GM19043 (cell line): Measurements from ENCODE around the gene FARS2.
"Not testable (repeated sequence)": the region's sequence is repeated elsewhere in the genome, so short reads cannot be mapped to it uniquely, and the experiment has no call there.

Experiments used
- ATAC-seq: cut with Tn5 transposase; IDR thresholded peaks from one replicate; pipeline ENCODE4 v1.9.1; 2021; ENCODE audit warnings: low read depth; ENCODE audit not compliant: unreplicated experiment

Gene FARS2

DNA sequence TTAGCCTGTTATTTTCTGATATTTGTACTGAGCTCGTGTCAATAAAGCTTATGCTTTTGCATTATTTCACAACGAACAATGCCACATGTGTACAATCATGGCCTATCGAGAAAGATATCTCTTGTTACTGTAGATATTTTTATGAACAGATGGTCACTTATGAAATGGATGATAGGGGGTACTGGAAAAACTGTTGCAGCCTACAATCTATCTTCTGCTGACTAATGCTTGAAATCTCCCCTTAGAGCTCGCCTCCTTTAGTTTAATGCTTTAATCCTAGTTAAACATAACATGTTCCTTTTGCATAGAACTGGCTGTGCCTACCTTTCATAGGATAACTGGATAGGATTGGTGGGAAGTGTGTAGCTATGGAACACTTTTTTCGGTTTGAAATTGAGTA, 296.2 kb downstream of the FARS2 start:
- ATAC-seq = no peak

DNA sequence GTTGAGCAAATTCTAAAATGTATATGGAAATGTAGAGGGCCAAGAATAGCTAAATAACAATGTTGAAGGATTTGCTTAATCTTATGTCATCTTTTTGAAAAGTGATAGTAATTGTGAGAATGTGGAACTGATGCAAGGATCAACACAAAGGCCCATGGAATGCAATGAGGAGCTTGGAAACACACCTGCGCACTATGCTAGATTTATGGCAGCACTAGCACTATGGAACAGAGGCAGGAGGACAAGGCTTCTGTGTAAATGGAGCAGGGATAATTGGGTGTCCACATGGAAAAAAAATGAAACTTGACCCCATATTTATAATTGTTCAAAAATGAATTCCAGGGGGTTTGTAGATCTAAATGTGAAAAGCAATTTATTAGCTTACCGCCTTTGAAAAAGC, 298.3 kb downstream of the FARS2 start:
- ATAC-seq = no peak

DNA sequence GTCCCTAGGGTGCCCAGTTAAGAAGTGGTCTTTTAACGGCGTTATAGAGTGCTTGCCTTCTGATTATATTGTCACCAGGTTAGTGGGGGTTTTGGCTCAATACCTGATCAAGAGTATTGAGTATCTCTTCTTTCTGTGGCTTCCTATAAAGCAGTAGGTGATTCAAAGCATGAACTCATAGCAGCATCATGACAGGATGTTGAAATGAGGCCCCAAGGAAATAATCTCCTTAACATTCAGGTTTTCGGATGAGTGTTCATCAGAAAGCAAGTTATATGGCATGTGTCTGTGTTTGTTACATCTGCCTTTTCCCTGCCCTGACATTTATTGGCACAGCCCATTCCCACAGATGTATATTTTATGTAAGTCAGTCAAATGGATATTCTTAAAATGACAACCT, 301.0 kb downstream of the FARS2 start:
- ATAC-seq = no peak

DNA sequence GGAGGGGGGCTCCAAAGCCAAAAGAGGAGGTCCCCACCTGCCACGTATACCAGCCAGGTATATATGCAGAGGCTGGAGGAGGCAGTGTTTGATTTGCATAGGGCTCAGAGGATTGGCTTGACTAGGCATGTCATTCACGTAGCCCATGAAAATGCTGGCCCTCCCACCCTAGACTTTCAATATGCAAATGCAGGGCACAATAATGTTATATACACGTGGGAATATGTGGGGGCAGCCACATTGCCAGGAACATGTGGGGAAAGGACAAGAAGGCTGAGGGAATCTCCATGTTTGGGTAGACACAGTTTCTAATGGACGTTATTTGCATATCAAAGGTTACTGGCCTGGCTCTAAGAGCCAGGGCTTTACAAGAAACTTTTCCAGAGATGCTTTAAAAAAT, 301.8 kb downstream of the FARS2 start:
- ATAC-seq = no peak

DNA sequence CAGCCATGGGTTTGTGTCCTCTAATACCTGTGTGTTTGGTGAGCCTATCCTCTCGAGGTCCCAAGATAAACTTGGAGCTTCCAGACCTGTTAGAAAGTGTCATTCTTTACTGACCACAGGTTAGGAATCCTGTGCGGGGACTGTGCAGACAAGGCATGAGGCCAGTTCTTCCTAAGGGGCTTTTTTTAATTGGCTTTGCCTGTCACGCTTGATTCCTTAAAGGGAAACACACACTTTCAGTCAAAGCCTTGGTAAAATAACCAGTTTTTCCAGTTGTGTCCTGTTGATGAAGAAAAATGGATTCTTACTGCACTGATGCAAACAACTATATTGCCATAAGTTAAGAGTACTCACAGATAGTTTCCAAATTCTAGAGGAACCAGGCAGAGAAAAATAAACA, 303.4 kb downstream of the FARS2 start:
- ATAC-seq = not testable (repeated sequence)

DNA sequence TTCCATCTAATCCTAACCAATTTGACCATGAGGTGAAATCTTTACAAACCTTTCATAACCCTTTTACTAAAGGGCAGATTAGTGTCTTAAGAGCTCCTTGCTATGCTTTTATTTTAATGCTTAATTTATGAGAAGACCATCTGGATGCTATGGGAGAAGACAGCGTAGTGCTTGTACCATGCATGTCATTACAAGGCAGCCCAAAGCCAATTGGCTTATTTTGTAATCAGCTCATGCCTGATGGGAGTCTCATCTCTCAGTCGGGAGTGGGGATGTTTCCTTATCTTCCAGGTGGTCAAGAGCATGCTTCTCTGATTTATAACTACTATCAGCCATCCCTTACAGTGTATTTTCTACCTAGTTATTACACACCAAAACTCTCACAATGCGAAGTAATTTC, 304.7 kb downstream of the FARS2 start:
- no peak for ATAC-seq

DNA sequence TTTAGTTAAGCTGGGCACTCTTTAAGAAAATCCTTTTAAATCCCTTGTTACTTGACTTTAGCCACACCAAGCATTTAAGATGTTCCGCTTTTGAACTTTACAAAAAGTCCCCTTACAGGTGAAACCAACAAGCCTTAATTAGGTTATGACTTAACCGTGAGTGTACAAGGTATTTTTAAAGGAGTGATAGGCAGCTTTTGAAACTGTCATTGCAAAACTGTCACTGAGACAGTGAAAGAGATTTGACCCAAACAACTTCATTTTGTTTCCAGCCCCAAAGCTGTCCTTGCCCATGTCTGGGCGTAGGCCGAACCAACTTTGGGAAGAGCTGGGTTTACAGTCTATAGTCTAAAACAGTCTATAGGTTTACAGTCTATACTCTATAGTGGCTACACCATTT, 305.4 kb downstream of the FARS2 start:
- peak; percentile 39 for ATAC-seq

DNA sequence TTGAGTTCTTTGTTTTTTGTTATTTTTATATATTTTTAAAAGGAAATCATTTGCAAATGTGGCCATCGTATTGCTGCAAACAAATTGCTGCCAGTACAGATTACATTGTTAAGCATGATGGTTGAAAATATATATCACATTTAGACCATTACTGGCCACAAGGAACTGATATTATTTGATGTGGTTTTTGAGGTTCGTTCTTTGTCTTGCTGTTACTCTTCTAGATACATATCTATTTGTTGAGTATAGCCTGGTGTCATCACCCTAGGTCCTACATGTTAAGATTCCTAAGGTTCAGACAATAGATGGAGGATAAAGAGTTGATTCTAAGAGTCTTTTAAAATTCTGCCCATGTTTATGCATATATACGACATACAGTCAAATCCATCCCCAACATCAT, 306.0 kb downstream of the FARS2 start:
- ATAC-seq = no peak

DNA sequence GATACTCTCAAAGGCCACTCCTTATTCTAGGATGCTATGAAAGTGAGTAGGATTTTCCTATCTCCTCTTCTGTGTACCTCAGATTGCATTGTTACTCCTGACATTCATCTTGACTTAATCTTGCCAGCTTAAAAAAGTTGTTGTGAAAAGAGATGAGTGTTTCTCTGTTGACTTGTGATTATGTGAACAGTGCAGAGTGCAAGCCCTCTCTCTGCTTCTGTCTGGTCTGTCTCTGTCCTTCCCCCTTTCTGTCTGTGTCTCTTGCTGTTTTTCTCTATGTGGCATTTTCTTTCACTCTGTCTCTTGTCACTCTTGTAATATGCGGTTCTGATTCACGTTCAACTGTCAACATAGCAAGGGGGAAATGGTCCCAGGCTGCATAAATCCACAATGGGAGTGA, 306.6 kb downstream of the FARS2 start:
- no peak for ATAC-seq

DNA sequence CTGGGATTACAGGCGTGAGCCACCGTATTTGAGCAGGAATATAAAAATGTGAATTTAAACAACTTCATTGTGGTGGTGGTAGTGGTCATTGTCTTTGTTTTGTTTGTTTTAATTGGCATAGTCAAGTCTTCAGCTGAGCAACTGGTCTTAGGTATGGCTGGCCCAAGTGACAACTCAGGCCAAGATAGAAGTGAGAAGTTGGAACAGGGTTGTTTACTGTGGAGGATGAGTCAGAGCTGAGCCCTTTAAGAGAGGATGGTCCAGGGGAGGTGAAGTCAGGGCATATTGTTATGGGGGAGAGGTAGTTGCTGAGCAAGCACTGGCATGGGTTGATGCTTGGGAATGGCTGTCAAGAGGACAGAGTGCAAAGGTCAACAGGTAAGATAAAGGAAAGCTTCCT, 308.2 kb downstream of the FARS2 start:
- no peak for ATAC-seq

DNA sequence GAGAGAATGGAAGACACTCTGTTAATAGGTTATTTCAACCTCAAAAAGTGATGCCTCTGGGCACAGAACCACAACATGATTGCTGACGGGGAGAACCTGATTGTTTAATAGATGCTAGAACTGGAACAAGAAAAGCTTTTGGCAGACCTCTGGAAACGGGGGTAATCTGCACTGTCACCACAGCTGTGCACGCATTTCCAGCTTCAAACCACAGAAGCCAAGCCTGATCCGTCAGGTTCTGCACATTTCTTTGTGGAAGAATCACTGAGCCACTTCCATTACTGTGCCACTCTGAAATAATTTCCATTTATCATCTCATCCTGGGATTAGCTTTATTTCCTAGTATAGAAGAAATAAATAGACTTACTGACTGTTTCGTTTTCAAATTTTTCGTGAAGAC, 309.3 kb downstream of the FARS2 start:
- ATAC-seq = no peak

DNA sequence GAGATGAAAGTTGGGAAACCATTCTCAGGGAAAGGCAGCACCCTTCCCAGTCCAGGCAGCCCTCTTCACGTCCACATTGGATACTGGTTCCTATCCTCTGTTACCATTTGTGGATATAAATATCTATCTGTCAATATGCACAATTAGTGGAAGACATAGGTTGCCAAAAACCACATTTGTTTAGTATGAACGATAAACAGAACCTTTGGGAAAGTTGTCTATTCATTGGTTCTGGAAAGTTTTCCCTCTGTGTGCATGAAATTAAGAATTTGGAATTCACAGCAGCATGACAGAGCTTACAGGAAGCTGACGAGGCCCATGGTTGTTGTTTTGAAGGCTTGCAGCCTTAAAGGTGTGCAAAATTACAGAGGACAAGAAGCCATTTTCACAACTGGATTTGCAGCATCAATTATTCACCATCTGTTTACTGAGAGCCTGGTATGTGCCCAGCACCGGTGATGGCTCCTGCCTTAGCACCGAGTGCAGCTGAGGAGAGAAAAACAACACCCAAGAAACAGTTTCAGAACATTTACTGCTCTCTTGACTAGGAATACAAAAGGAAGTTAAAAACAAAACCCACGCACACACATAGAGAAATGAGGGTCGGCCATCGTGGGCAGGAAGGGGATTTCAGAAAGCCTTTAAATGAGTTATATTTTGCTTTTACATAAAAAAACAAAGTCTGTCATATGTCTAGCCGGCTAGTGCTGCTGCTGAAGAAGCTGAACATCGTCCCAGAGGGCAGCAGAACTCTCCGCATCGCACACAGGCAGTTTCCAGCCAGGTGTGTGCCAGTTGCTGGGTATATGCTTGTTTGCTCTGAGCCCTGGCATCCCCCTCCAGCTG, 319.6 kb downstream of the FARS2 start:
- ATAC-seq = no peak

DNA sequence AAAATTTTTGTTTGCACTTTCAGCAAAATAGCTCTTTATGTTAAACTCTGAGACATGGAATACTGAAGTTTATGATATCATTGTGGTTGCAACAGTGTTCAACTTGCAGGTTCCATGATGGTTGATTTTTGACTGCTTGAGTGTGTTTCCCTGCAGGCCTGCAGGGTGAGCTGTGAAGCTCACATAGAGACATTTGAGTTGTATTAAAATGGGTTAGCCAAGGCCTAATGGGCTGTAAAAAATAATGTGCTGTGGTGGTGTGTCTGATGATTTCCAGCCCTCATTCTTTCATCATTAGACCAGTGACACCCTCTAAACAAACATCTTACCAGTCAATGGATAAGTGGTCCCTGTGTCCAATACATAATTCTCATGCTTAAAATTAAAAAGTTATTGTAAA, 321.4 kb downstream of the FARS2 start:
- no peak for ATAC-seq

DNA sequence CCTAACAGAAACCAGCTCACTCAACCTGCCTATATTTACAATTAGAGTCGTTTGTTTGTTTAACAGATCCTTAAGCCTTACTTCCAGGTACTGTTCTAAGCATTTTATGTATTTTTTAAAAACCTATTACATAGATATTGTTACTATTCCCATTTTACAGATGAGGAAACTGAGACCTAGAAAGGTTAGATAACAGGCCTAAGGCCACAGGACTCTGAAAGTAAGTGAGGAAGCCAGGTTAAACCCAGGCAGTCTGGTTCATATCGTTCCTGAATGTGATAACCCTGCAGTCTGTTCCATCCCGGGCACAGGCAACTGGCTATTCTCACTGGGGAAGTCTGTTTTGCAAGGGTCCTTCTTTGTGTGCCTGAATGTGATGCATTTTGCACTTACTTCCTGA, 322.2 kb downstream of the FARS2 start:
- ATAC-seq = no peak

DNA sequence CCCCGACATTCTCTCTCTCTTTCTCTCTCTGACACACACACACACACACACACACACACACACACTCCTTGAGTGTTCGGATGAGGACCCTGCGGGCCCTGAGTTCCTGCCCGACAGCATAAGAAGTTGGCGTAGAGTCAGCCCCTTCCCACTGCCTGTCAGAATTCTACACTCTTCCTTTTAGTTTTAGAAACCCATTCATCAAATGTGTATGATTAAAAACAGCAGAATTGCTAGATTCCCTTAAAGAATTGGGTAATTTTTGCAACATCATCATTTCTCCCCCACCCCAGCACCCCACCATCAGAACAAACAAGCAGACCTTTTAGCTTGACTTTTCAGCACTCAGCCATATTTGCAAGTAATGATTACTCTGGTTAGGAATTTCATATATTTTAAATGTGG, 322.8 kb downstream of the FARS2 start:
- ATAC-seq = no peak

DNA sequence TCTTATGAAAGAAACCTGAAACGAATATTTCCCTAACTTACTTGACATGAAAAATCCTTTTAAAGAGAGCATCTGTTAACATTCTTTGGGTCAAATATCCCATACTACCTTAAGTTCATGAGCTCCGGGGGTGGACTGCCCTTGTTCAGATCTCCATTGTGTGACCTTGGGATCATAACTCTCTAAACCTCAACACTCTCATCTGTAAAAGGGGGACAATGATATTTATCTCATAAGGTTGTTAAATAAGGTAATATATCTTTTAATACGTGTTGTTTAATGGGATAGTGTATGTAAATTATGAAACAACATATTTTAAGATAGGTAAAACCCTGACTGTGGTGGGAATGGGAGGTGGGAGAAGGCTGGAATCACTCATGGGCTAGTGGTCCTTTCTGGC, 326.3 kb downstream of the FARS2 start:
- ATAC-seq = no peak

DNA sequence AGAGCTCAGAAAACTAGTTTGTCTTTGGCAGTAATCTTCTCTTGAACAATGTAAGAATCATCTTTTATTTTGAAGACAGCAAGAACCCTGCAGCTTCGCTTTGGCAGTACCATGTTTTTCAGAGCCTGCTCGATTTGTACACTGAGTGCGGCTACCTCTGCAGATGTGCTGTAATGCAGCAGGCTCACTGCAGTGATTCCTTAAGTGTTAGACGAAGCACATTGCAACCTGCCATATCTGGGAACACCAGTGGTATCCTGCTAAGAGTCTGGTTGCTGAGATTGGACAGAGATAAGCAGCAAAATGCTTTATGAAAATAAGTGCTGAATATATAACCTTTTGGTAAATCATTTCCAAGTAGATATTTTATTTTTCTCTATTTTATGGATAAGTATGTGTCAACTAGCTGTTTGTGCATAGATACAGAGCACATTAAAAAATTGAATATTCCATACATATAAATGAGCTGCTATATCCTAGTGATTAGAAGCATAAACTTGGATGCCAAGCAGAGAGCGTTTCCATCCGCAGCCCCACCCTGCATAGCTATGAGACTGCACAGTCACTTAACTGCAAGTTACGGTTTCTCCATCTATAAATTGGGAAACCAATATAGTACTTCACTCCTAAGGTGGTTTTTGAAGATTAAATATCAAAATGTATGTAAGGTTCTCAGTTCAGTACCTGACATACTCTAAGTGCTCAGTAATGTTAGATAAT, 328.3 kb downstream of the FARS2 start:
- no peak for ATAC-seq

DNA sequence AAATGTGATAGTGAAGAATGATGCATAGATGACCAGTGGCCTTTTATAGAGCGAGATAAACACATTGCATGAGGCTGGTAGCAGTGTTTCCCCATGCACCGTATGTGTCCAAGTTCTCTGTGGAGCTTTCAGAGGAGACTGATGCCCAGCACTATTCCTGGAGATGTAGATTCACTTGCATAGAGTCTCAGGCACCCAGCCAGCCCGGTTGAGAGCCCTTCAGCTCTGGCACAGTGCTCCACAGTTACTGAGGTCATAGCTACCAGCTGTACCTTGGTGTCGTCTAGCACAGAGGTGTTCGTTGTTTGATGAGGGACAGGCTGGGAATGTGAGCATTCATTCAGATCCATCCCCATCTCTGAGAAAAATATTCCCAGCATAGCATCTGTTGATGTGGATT, 328.9 kb downstream of the FARS2 start:
- ATAC-seq = no peak

DNA sequence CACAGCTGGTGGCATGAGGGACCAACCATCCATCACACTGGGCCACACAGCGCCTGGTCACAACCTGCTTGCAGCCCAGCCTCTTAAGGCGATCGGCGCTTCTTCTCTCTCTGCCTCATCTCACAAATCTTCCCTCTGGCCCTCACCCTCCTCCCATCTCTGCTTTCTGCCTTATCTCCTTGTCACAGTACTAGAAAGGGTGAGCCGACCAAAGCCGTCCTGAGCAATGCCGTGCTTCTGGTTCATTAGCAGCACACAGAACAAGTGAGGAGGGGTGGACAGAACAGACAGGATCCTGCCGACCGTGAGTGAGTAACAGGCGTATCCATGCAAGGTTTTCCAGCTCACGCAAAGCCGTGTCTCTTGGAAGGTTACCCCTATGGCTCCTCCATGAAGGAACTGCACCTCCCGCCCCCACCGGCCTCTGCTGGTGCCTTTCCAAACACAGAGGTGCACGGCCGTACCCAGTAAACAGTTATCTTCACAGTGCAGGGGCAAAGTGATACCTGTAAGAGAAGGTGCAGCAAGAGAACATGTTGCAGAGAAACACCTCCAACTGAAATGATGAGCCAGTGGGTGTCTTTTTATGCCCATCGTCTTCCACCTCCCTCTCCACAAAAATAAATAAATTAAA, 331.7 kb downstream of the FARS2 start:
- ATAC-seq = no peak

DNA sequence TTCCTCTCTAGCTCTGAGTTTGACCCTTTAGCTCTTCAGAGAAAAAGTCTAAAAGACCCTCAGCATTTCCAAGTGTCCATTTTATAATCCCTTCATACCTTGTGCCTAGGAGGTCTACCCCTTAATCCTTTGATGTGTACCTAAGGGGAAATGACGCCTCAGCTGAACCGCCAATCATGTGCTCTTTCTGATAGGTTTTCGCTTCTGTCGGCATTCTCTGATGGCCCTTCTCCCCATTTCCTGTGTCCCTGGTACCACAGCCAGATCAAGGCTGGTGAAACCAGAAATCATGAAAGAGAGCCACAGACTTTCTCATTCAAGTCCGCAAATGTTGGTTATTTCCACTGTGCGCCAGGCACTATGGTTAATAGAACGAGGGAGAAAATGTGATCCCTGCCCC, 333.9 kb downstream of the FARS2 start:
- ATAC-seq = no peak

DNA sequence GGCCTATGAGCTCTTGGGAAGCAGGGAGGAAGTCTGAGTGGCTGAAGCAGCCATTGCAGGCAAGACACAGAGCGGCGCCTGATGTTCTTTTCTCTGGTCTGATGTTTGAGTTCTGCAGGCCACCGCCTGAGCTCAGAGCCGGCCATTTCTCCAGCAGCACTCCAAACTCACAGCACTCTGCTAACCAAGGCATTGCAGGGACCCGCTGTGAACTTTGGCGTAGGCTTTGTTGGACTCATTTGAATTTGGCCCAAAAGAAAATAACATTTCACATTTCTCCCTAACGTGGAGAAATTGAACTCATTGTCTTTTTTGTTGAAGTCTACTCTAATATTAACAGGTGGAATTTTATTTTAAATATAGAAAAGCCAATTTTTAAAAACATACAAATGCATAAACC, 336.1 kb downstream of the FARS2 start:
- ATAC-seq = no peak

DNA sequence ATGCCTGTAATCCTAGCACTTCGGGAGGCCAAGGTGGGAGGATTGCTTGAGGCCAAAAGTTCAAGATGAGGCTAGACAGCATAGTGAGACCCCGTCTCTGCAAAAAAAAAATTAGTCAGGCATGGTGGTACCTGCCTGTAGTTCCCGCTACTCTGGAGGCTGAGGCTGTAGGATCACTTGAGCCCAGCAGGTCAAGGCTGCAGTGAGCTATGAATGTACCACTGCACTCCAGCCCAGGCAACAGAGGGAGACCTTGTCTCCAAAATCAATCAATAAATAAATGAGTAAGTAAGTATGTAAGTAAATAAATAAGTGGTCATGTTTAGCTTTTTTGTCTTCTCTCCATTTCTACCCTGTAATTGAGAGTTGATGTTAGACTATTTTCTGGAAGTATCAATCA, 336.8 kb downstream of the FARS2 start:
- ATAC-seq = no peak
